HAP-1 (cell line): ENCODE measurements around the gene EBF3.

Experiments
- DNase-seq, 2 experiments: peaks; one replicate each; pipeline ENCODE4 v3.0.0-alpha.2; 2016 to 2020; ENCODE audit warnings: low spot score in 2 of 2
- H3K27me3 ChIP-seq: fragments of 250-450 bp; sonication (Bioruptor Pico); 2 replicates; pipeline ENCODE4 v1.5.1; 2020; ENCODE audit warnings: low read depth, mild to moderate bottlenecking, moderate library complexity
- H3K36me3 ChIP-seq: fragments of 250-450 bp; sonication (Bioruptor Pico); replicated peaks from 2 replicates; pipeline ENCODE4 v1.5.1; 2020; ENCODE audit warnings: mild to moderate bottlenecking
- H3K4me1 ChIP-seq: fragments of 250-450 bp; sonication (Bioruptor Pico); 2 replicates; pipeline ENCODE4 v1.5.1; 2020; ENCODE audit warnings: mild to moderate bottlenecking
- H3K4me3 ChIP-seq: fragments of 250-450 bp; sonication (Bioruptor Pico); 2 replicates; pipeline ENCODE4 v1.5.1; 2020; ENCODE audit warnings: mild to moderate bottlenecking, moderate library complexity
- H3K9me3 ChIP-seq: fragments of 250-450 bp; sonication (Bioruptor Pico); 2 replicates; pipeline ENCODE4 v1.5.1; 2020; ENCODE audit warnings: mild to moderate bottlenecking, moderate library complexity
- in situ Hi-C: fragments of 300-500 bp; cut with MboI; formaldehyde crosslinking; loops from 3 replicates; pipeline ENCODE4 v1.14.3; 2020; ENCODE audit warnings: low sequenced_read_pairs, inconsistent platforms, mixed read lengths

EBF3 gene

DNA sequence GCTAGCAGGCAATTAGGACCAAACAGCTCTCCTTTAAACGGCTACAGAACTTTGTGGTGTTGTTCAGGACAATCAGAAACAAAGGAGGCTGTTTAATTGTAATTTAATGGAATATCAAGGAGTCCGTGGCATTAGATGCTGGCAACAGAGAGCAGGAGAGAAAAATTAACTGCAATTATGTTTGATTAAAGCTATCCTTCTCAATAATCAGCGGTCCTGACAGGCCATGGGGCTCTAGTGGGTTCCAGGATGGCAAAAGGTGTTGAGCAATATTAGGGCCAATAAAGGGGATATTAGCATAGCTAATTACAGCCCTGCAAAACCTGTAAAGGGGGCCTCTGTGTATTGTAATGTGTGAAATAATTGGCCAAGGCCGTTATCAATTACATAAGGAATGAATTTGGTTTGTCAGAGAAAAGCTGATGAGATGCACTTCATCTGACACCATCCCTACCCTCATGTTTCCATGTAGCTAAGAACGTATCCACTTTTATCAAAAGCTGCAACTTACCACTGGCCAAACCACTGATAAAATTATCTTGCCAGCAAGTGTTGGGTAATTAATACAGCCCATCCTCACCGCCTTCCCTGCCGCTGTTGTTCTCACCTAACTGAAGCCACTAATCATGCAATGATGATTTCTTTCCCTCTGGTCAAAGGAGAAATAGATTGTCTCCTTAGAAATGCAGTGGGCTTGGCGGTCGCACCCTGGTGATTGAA lies 81.6 kb downstream of the EBF3 start:
- H3K36me3 ChIP-seq, result no peaks in the 10 kb centered on the region
- no peaks in the 10 kb centered on the region for H3K4me1 ChIP-seq
- DNase-seq, result no peak
- H3K9me3 ChIP-seq, result no peaks in the 10 kb centered on the region
- no peak overlapping the region for H3K4me3 ChIP-seq
- H3K27me3 ChIP-seq, result no peaks in the 10 kb centered on the region
- in situ Hi-C loops, result no loop called here

DNA sequence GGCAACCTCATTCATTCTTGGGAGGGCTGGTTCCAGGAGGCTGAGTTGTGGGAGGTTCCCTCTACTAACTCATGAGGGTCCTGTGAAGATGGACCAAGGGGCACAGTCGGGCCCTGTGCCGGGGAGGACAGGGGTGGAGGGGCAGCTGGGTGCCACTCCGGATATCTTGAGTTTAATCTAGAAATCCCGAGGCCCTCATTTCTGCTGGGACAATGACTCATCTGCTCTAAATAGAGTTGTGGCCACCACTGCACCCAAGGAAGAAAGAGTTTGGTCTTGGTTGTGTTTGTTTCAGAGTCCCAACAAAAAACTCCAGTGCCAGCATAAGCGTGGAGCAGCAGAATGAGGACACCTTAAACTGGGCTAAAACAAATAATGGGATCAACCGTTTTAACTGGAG lies 82.4 kb downstream of the EBF3 start:
- Histone ChIP-seq H3K4me1 (no peaks in the 10 kb centered on the region), H3K9me3 (no peaks in the 10 kb centered on the region), H3K36me3 (no peaks in the 10 kb centered on the region), H3K27me3 (no peaks in the 10 kb centered on the region), H3K4me3 (no peak overlapping the region)
- in situ Hi-C loops, result no loop called here
- no peak for DNase-seq

DNA sequence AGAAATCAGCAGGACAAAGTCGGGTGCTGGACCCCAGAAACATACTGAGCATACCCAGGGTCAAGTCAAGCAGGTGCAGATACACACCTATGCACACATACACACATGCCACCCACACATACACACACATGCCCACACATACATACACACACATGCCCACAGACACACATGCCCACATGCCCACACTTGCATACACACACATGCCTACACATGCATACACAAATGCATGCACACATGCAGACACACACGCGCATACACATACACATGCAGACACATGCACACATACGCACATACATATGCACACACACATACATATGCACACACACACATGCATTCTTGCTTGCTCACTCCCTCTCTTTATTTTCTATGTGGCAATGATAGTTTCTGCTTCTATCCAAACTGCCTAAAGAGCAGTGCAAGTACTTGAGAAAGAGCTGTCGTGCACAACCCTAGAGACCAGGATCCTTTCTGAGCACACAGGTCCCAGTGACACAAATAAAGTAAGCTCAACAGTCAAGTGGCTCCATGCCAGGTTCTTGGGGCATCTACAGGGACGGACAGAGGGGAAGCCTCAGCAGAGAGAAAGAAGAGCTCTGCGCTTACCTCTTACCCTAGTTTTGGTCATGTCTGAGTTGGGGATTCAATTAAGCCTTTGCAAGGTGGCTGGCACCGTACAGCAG lies 83.7 kb downstream of the EBF3 start:
- no peak for DNase-seq

DNA sequence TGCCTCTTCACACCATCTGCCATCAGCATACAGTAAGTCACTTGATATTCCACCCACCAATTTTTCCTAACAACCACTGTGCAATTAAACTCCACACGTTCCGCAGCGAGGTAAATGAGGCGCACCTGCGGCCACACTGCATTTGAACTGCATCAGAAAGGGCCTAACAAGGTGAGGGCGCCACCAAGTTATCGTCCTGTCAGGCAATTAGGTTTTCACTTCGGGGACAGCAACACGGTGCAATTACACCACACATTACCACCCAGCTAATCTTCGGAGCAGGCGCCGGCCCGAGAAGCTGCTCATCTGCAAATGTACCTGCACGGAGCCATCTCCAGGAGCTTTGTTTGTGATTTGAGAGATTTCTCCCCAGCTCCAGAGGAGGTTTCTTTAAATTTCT lies 84.4 kb downstream of the EBF3 start:
- in situ Hi-C loops, result no loop called here
- Histone ChIP-seq H3K9me3 (no peaks in the 10 kb centered on the region), H3K4me3 (no peak overlapping the region), H3K36me3 (no peaks in the 10 kb centered on the region), H3K4me1 (peaks cover under 1% of the 10 kb centered on the region; the same call in 1 of the 2 replicates), H3K27me3 (no peaks in the 10 kb centered on the region)
- DNase-seq, result no peak

More for the DNA sequence above, 83.7 kb downstream of the EBF3 start:
- H3K4me3 ChIP-seq, result no peak overlapping the region
- H3K9me3 ChIP-seq, result no peaks in the 10 kb centered on the region
- H3K4me1 ChIP-seq, result no peaks in the 10 kb centered on the region
- H3K36me3 ChIP-seq, result no peaks in the 10 kb centered on the region
- no peaks in the 10 kb centered on the region for H3K27me3 ChIP-seq
- in situ Hi-C loops, result no loop called here

DNA sequence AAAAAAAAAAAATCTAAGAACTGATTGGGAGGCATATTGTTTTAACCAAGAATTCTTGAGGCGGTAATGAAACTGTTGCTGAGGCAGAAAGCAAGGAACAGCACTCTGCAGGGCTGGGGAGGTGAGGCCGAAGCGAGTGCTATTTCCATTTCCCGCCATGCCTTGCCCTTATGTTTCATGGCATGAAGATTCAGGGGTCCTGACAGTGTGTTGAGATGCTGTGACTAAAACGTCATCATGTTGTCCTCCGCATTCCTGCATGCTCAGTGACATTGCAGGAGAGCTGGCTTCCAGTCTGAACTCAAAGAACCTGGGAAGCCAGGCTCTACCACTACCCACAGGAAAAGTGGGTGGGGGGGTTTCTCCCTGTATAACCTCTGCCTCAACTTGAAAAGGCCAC lies 85.2 kb downstream of the EBF3 start:
- no peak overlapping the region for H3K4me3 ChIP-seq
- no peak for DNase-seq
- no peaks in the 10 kb centered on the region for H3K36me3 ChIP-seq
- H3K4me1 ChIP-seq, result peaks cover 8% of the 10 kb centered on the region
- no peaks in the 10 kb centered on the region for H3K27me3 ChIP-seq
- in situ Hi-C loops, result no loop called here
- no peaks in the 10 kb centered on the region for H3K9me3 ChIP-seq

DNA sequence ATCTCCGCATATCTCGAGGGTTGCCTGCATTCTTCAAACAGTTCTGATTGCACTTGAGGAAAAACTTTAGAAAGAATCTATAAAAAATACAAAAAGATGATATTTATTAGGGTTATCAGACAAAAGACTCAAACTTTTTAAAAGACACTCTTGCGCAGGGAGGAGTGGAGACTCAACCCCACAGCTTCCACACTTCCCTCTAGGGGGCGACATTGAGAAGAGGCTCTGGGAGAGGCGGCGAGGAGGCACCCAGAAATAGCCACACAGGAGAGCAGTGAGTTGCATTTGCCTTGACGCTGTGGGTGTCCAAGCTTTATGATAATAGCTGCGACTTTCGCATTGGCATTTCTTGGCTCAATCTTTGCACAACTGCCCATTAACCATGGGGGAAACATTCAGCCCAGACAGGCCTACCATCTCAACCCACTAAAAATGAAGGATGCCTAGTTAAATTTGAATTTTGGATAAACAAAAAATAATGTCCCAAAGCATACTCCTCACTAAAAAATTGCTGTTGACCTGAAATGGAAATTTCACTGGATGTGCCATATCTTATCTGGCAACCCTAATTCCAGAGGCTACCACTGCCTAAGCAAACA lies 86.2 kb downstream of the EBF3 start:
- no peaks in the 10 kb centered on the region for H3K27me3 ChIP-seq
- H3K9me3 ChIP-seq, result no peaks in the 10 kb centered on the region
- peaks cover 11% of the 10 kb centered on the region for H3K4me1 ChIP-seq
- no peaks in the 10 kb centered on the region for H3K36me3 ChIP-seq
- in situ Hi-C loops, result no loop called here
- H3K4me3 ChIP-seq, result no peak overlapping the region
- DNase-seq, result peak; percentile 23 to 77

DNA sequence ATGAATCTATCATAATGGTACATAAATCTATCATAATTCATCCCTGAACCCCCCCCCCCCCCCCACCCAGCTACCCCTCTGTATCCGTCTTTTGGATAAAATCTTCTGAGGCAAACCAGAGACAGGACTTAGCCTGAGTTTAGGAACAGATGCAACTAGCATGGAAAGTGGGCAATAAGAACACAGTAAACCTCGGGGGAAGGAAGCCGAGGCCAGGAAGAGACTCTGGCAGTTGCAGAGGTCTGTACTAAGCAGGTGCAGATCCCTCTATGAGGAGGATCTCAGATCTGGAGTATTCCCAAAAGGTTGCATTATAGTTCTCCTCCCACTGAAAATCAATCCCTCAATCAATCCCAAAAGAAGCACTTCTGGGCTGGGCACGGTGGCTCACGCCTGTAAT lies 87.2 kb downstream of the EBF3 start:
- Histone ChIP-seq H3K9me3 (no peaks in the 10 kb centered on the region), H3K27me3 (no peaks in the 10 kb centered on the region), H3K4me3 (no peak overlapping the region), H3K4me1 (peaks cover 11% of the 10 kb centered on the region), H3K36me3 (no peaks in the 10 kb centered on the region)
- no peak for DNase-seq
- in situ Hi-C loops, result no loop called here

DNA sequence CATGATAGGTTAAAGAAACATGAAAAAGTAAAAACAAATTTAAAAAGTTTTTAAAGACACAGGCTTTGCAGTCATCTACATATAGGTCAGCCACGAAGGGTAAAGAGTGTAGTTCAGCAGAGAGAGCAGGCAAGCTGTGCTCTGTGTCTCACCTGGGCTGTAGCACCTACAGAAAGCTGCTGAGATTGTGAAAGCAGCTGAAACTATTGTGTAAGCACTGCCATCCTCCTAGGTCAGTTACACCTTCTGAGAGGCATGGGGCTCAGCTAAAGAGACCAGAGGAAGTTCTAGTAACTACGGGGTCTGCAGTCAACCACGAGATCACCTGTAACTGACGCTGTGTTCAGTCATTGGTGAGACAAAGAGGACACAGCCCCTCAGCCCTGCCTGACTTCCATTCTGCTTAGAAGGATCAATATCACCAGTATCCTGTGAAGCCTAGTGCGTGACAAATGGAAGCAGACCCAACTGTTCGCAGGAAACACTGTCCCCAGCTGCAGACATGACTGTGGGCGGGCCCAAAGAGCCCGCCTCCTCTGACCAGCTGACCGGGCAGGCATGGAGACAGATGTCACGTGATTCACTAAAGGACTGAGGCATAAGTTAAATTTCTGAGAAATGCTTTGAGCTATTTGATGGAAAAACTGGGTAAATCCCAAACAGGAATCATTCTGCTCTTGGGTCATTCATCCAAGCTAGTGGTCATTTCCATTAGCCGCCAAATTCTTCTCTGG lies 87.9 kb downstream of the EBF3 start:
- in situ Hi-C loops, result no loop called here
- Histone ChIP-seq H3K4me3 (no peak overlapping the region), H3K36me3 (no peaks in the 10 kb centered on the region), H3K9me3 (no peaks in the 10 kb centered on the region), H3K4me1 (peaks cover 17% of the 10 kb centered on the region), H3K27me3 (no peaks in the 10 kb centered on the region)
- DNase-seq, result no peak

DNA sequence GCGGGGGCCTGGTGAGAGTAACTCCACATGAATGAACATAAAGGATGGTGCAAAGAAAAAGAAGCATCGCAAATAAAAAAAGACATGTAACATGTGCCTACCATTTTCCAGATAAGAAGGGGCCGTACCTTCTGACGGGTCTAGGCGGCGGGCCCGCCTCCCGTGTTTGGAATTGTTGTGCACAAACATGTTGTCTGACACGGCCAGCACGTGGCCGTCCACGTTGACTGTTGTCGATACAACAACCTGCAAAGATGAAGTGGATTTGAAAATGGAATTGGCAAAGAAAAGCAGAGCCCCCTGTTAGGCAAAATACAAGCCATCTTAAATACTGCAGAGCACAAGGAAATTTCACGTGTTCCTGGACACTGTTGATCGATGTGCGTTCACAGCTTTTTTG lies 90.7 kb downstream of the EBF3 start:
- in situ Hi-C loops, result loop anchor here (25.0 kb wide), 1 partner anchor 239 kb away; the partner anchor contains the start of gene C10orf143
- peaks cover 25% of the 10 kb centered on the region for H3K4me1 ChIP-seq
- H3K27me3 ChIP-seq, result no peaks in the 10 kb centered on the region
- H3K4me3 ChIP-seq, result no peak overlapping the region
- no peaks in the 10 kb centered on the region for H3K36me3 ChIP-seq
- no peak for DNase-seq
- H3K9me3 ChIP-seq, result no peaks in the 10 kb centered on the region

DNA sequence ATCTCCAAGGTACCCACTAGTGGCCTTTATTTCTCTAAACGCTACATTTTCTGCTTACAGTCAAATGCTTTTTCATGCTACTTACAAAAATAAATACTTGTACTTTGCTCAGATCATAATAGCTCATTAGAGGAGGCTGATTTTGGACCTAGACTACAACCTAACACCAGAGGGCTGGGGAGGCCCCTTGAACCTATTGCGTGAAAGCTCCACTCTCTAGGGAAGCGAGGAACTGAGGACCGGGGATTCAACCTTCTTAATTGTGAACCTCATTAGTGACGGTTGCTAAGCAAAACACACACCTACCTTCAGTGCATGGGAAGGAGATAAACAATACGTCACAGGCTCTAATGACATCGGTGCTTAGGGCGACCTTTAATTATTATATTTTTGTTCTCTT lies 92.1 kb downstream of the EBF3 start:
- DNase-seq, result no peak
- peaks cover 25% of the 10 kb centered on the region for H3K4me1 ChIP-seq
- H3K4me3 ChIP-seq, result no peak overlapping the region
- no peaks in the 10 kb centered on the region for H3K27me3 ChIP-seq
- H3K9me3 ChIP-seq, result no peaks in the 10 kb centered on the region
- H3K36me3 ChIP-seq, result peaks cover 2% of the 10 kb centered on the region
- in situ Hi-C loops, result loop anchor here (25.0 kb wide), 1 partner anchor 240 kb away; the partner anchor contains the start of gene C10orf143

DNA sequence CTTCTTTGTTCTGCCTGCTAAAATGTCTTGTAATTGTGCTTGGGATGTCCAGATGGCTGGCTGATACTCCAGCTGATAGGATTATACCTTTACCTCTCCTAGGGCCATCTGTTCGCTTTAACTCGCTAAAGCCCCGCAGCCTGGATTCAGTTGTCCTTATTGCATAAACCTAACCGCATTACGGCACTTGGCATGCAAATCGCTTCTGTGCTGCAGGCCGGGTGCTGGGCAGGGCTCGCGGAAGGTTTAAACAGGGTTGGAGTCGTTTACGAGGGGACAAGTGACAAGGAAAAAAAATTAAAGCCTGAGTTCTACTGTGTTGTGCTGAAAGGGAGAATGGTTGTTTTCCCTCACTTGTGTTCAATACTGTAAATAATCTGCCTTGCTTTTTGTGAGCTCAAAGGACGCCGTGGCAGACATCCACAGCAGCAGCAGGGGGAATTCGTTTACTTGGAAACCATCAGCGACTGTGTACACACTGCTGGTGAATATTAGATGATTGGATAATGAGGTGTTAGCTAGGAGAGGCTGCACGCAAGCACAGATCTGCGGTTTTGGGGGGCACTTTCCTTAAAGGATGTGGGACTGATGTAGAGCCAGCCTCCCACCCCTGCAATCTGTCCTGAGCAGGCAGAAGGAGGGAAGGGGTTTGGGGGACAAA lies 93.0 kb downstream of the EBF3 start:
- H3K27me3 ChIP-seq, result no peaks in the 10 kb centered on the region
- H3K4me3 ChIP-seq, result no peak overlapping the region
- peaks cover 7% of the 10 kb centered on the region for H3K36me3 ChIP-seq
- no peaks in the 10 kb centered on the region for H3K9me3 ChIP-seq
- DNase-seq, result peak; percentile 67 to 83
- in situ Hi-C loops, result loop anchor here (25.0 kb wide), 1 partner anchor 241 kb away; the partner anchor contains the start of gene C10orf143
- H3K4me1 ChIP-seq, result peaks cover 25% of the 10 kb centered on the region

DNA sequence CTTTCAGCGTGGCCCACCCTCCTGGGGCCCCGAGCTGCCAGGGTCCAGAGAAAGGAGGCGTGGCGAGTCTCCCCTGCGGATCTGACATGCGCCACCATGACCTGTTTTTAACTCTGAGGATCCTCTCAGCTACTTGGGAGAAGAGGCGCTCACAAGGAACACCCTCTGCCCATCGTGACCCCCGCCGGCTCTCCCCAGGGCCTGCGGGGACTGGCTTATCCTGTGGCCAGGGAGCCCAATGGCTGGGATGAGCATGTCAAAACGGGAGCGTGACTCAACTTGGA lies 93.7 kb downstream of the EBF3 start:
- Histone ChIP-seq H3K4me1 (peaks cover 25% of the 10 kb centered on the region), H3K9me3 (no peaks in the 10 kb centered on the region), H3K36me3 (peaks cover 7% of the 10 kb centered on the region), H3K4me3 (no peak overlapping the region), H3K27me3 (no peaks in the 10 kb centered on the region)
- in situ Hi-C loops, result loop anchor here (25.0 kb wide), 1 partner anchor 242 kb away; the partner anchor contains the start of gene C10orf143
- DNase-seq, result no peak
